ENCODE results near the gene FOXO1.

FOXO1 gene

DNA sequence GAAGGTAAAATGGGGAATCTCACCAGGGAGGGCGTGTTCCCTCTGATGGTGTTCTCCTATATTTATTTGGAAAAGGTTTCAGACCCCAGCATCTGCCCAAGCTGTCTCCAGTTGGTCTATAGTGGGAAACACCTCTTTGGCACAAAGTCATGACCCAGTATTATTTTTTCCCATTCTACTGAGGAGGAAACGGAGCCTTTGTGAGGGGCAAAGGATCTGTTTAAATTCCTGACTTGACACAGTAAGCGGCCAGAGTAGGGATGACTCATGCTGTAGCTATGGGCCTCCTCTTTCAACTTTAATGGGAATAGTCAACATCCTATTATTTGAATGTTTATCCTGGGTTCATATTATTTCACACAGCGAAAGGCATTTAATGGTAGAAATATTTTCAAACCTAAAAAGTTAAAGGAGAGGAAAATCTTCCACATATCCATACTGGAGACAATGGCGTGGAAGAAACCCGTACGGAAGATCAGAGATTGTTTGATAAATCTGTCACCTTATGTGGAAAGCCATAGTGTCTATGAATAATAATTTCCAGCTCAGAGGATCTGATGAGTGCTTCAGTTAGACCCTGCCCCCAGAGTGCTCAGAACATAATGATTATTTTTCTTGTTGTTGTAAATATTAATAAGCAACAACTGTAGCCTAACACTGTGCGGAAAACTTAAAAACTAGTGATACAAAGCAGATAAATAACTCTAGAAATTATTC, 126.0 kb downstream of the FOXO1 start:
- 73% methylated on average over 2 of the region's 8 CpGs; no CpG with 5 or more reads in 1 of the 2 experiments for WGBS, 2 experiments (ENCODE audit: insufficient coverage in 2 of 2)
- H3K4me3 ChIP-seq (ENCODE audit: extremely low read depth, insufficient read depth, low read length, poor library complexity, severe bottlenecking) = no peak overlapping the region
- no peaks in the 10 kb centered on the region for H3K36me3 ChIP-seq (ENCODE audit: control insufficient read depth, insufficient read depth, low read length)
- peaks cover 9% of the 10 kb centered on the region for H3K4me1 ChIP-seq (ENCODE audit: control insufficient read depth, insufficient read depth, low read length, poor library complexity, severe bottlenecking)
- no peaks in the 10 kb centered on the region for H3K9me3 ChIP-seq (ENCODE audit: control insufficient read depth, low read length)
- H3K27ac ChIP-seq (ENCODE audit: low read depth, low read length, severe bottlenecking) = peak overlapping the region; percentile 89

DNA sequence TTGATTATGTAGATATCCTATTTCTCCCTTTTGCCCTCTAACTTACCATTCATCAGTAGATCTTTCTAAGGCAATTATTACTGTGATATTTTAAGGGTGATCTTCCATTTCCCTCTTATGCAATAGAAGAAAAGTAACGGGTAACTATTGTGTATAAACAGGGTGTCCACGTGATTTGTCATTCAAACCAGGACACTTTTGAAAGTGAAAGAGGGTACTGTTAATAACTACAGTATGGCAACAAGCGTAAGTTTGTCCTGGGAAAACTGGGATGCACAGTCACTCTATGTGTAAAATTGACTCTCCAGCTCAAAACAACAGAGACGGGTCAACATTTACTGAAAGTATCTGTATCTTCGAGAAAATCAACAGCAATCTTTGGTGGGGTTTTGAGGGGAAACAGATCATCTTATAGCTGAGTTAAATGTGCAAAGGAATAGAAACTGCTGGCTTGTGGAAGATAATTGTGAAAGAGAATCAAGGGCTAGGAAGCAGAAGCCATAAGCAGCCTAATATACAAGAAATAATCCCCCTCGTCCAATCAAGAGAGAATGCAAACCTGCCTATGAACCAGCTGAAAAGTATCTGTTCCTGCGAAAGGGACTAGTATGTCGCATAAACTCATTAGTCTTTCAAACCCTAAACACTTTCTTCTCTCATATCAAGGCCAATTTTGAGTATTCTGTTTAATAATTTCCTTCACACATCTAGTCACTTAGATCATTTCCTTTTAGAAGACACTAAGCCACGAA, 126.7 kb downstream of the FOXO1 start:
- WGBS, 2 experiments (ENCODE audit: insufficient coverage in 2 of 2) = 79 to 88% methylated on average over 5 to 8 of the region's 9 CpGs
- peak overlapping the region; percentile 89 for H3K27ac ChIP-seq (ENCODE audit: low read depth, low read length, severe bottlenecking)
- H3K4me3 ChIP-seq (ENCODE audit: extremely low read depth, insufficient read depth, low read length, poor library complexity, severe bottlenecking) = no peak overlapping the region

GRCh38 chr13:40537146-40537895, 129.1 kb downstream of the FOXO1 start:
- Histone ChIP-seq H3K4me3 (ENCODE audit: extremely low read depth, insufficient read depth, low read length, poor library complexity, severe bottlenecking) (no peak overlapping the region), H3K27ac (ENCODE audit: low read depth, low read length, severe bottlenecking) (no peak overlapping the region), H3K4me1 (ENCODE audit: control insufficient read depth, insufficient read depth, low read length, poor library complexity, severe bottlenecking) (peaks cover 9% of the 10 kb centered on the region), H3K9me3 (ENCODE audit: control insufficient read depth, low read length) (no peaks in the 10 kb centered on the region), H3K36me3 (ENCODE audit: control insufficient read depth, insufficient read depth, low read length) (no peaks in the 10 kb centered on the region)
- WGBS, 2 experiments (ENCODE audit: insufficient coverage in 2 of 2) = 92 to 94% methylated on average over 11 of the region's 13 CpGs

More for the DNA sequence above, 126.7 kb downstream of the FOXO1 start:
- Histone ChIP-seq H3K9me3 (ENCODE audit: control insufficient read depth, low read length) (no peaks in the 10 kb centered on the region), H3K36me3 (ENCODE audit: control insufficient read depth, insufficient read depth, low read length) (no peaks in the 10 kb centered on the region), H3K4me1 (ENCODE audit: control insufficient read depth, insufficient read depth, low read length, poor library complexity, severe bottlenecking) (peaks cover 9% of the 10 kb centered on the region)

GRCh38 chr13:40536443-40537113, 129.9 kb downstream of the FOXO1 start:
- no peaks in the 10 kb centered on the region for H3K9me3 ChIP-seq (ENCODE audit: control insufficient read depth, low read length)
- H3K36me3 ChIP-seq (ENCODE audit: control insufficient read depth, insufficient read depth, low read length) = no peaks in the 10 kb centered on the region
- WGBS, 2 experiments (ENCODE audit: insufficient coverage in 2 of 2) = 77 to 81% methylated on average over 7 to 8 of the region's 9 CpGs
- H3K27ac ChIP-seq (ENCODE audit: low read depth, low read length, severe bottlenecking) = no peak overlapping the region
- no peak overlapping the region for H3K4me3 ChIP-seq (ENCODE audit: extremely low read depth, insufficient read depth, low read length, poor library complexity, severe bottlenecking)
- H3K4me1 ChIP-seq (ENCODE audit: control insufficient read depth, insufficient read depth, low read length, poor library complexity, severe bottlenecking) = peaks cover 9% of the 10 kb centered on the region

GRCh38 chr13:40535345-40535836, 131.1 kb downstream of the FOXO1 start:
- Histone ChIP-seq H3K36me3 (ENCODE audit: control insufficient read depth, insufficient read depth, low read length) (no peaks in the 10 kb centered on the region), H3K4me3 (ENCODE audit: extremely low read depth, insufficient read depth, low read length, poor library complexity, severe bottlenecking) (no peak overlapping the region), H3K4me1 (ENCODE audit: control insufficient read depth, insufficient read depth, low read length, poor library complexity, severe bottlenecking) (peaks cover 9% of the 10 kb centered on the region), H3K9me3 (ENCODE audit: control insufficient read depth, low read length) (no peaks in the 10 kb centered on the region), H3K27ac (ENCODE audit: low read depth, low read length, severe bottlenecking) (no peak overlapping the region)
- WGBS, 2 experiments (ENCODE audit: insufficient coverage in 2 of 2) = 95 to 97% methylated on average over 25 to 27 of the region's 27 CpGs

DNA sequence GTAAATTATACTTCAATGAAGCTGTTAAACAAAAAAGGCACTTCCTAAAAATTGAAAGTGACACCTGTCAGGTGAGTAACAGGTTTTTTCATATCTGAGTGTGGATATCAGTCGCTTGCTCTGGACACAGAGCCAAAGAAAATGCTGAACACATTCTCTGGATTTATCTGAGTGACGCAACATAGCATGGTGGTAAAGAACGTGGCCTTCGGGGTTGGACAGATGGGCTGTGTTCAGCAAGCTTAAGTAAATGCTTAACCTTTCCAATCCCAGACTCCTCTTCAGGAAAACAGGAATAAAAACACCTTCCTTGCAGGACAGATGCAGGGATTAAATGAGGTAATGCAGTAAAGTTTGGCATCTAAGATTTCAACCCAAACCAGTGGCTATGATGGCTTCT, 132.0 kb downstream of the FOXO1 start:
- WGBS, 2 experiments (ENCODE audit: insufficient coverage in 2 of 2) = 95 to 100% methylated on average over 2 to 4 of the region's 4 CpGs

GRCh38 chr13:40533072-40533471, 133.4 kb downstream of the FOXO1 start:
- Histone ChIP-seq H3K36me3 (ENCODE audit: control insufficient read depth, insufficient read depth, low read length) (no peaks in the 10 kb centered on the region), H3K4me1 (ENCODE audit: control insufficient read depth, insufficient read depth, low read length, poor library complexity, severe bottlenecking) (no peaks in the 10 kb centered on the region), H3K27ac (ENCODE audit: low read depth, low read length, severe bottlenecking) (no peak overlapping the region), H3K9me3 (ENCODE audit: control insufficient read depth, low read length) (peaks cover under 1% of the 10 kb centered on the region), H3K4me3 (ENCODE audit: extremely low read depth, insufficient read depth, low read length, poor library complexity, severe bottlenecking) (no peak overlapping the region)
- 77 to 96% methylated on average over 4 to 5 of the region's 8 CpGs for WGBS, 2 experiments (ENCODE audit: insufficient coverage in 2 of 2)

More for the DNA sequence above, 132.0 kb downstream of the FOXO1 start:
- H3K27ac ChIP-seq (ENCODE audit: low read depth, low read length, severe bottlenecking) = no peak overlapping the region
- no peaks in the 10 kb centered on the region for H3K36me3 ChIP-seq (ENCODE audit: control insufficient read depth, insufficient read depth, low read length)
- no peaks in the 10 kb centered on the region for H3K9me3 ChIP-seq (ENCODE audit: control insufficient read depth, low read length)
- H3K4me3 ChIP-seq (ENCODE audit: extremely low read depth, insufficient read depth, low read length, poor library complexity, severe bottlenecking) = no peak overlapping the region
- peaks cover under 1% of the 10 kb centered on the region for H3K4me1 ChIP-seq (ENCODE audit: control insufficient read depth, insufficient read depth, low read length, poor library complexity, severe bottlenecking)

DNA sequence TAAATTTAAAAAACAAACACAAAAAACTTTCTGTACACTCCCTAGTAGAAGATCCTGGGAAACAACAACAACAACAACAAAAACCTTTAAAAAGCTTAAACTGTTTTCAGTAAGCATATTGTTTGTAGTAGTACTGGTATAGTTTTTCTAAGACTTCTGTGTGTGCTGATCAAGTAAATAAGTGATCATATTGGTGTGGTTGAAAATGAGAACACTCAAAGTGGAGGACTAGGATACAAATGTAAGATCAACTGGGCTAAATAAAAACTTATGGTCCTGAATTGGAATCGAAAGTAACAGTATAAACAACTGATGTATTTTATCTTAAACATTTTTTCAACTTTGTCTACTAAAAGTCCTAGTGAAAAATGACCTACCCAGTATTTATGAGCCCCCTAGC, 135.5 kb downstream of the FOXO1 start:
- no CpG with 5 or more reads among the region's 1 CpG for WGBS, 2 experiments (ENCODE audit: insufficient coverage in 2 of 2)
- Histone ChIP-seq H3K4me3 (ENCODE audit: extremely low read depth, insufficient read depth, low read length, poor library complexity, severe bottlenecking) (no peak overlapping the region), H3K36me3 (ENCODE audit: control insufficient read depth, insufficient read depth, low read length) (no peaks in the 10 kb centered on the region), H3K27ac (ENCODE audit: low read depth, low read length, severe bottlenecking) (no peak overlapping the region), H3K9me3 (ENCODE audit: control insufficient read depth, low read length) (peaks cover 3% of the 10 kb centered on the region), H3K4me1 (ENCODE audit: control insufficient read depth, insufficient read depth, low read length, poor library complexity, severe bottlenecking) (no peaks in the 10 kb centered on the region)

- peaks cover 3% of the 10 kb centered on the region for H3K9me3 ChIP-seq (ENCODE audit: control insufficient read depth, low read length)
- WGBS, 2 experiments (ENCODE audit: insufficient coverage in 2 of 2) = 96 to 98% methylated on average over 5 to 6 of the region's 6 CpGs
Observed at GRCh38 chr13:40528881-40529280, 137.6 kb downstream of the FOXO1 start.

GRCh38 chr13:40527914-40528313, 138.5 kb downstream of the FOXO1 start:
- Histone ChIP-seq H3K9me3 (ENCODE audit: control insufficient read depth, low read length) (peaks cover 3% of the 10 kb centered on the region), H3K27ac (ENCODE audit: low read depth, low read length, severe bottlenecking) (no peak overlapping the region), H3K36me3 (ENCODE audit: control insufficient read depth, insufficient read depth, low read length) (no peaks in the 10 kb centered on the region), H3K4me1 (ENCODE audit: control insufficient read depth, insufficient read depth, low read length, poor library complexity, severe bottlenecking) (no peaks in the 10 kb centered on the region), H3K4me3 (ENCODE audit: extremely low read depth, insufficient read depth, low read length, poor library complexity, severe bottlenecking) (no peak overlapping the region)
- WGBS, 2 experiments (ENCODE audit: insufficient coverage in 2 of 2) = no CpG with 5 or more reads among the region's 1 CpG

More at GRCh38 chr13:40528881-40529280, 137.6 kb downstream of the FOXO1 start:
- no peaks in the 10 kb centered on the region for H3K4me1 ChIP-seq (ENCODE audit: control insufficient read depth, insufficient read depth, low read length, poor library complexity, severe bottlenecking)
- H3K4me3 ChIP-seq (ENCODE audit: extremely low read depth, insufficient read depth, low read length, poor library complexity, severe bottlenecking) = no peak overlapping the region
- no peak overlapping the region for H3K27ac ChIP-seq (ENCODE audit: low read depth, low read length, severe bottlenecking)
- no peaks in the 10 kb centered on the region for H3K36me3 ChIP-seq (ENCODE audit: control insufficient read depth, insufficient read depth, low read length)

Data from mesodermal cell (in vitro differentiated cells).